GM23248 (cell line): ENCODE measurements around the gene JKAMP.

Experiments used
- EZH2 ChIP-seq: fragments of 200-600 bp; sonication (generic); IDR thresholded peaks from 2 replicates; pipeline ENCODE4 v1.6.1; 2018; ENCODE audit warnings: antibody characterized with exemption, mild to moderate bottlenecking; ENCODE audit not compliant: insufficient read depth, poor library complexity, severe bottlenecking
- EZH2phosphoT487 ChIP-seq: fragments of 200-600 bp; sonication (generic); IDR thresholded peaks from 2 replicates; pipeline ENCODE4 v1.6.1; 2018; ENCODE audit warnings: antibody characterized with exemption, moderate library complexity, mild to moderate bottlenecking, low read depth; ENCODE audit not compliant: insufficient read depth

DNA sequence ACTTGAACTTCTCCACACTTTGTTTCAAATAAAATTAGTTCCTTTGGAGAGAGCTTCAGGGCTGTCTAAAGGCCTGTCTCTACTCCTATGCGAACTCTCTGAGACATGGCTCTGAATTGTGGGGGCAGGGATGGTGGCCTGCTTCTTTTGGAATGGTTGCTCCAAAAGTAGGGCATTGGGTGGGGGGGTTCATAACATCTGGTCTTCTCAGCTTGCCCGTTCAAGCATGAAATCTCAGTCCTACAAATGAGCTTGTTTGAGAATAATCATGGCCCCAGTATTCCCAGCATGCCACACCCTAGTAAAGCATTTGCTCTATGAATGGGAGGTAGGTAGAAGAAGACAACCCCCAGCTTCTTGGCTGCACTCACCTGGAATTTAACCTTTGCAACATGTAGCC, 25.8 kb upstream of the JKAMP start:
- TF ChIP-seq EZH2phosphoT487 (no peak), EZH2 (no peak)
